Activated CD8-positive, alpha-beta T cell treated with anti-CD3 and anti-CD28 coated beads, Interleukin-2, amount 10 ng/mL, durations not matched to agents 7 days and 5 days (primary cell): ENCODE measurements around the gene DLAT. TPM values are rescaled to one million over a fixed set of nuclear protein-coding genes. Genes with fewer than 3 reads are reported as not detected.
"Not testable (repeated sequence)": the region's sequence is repeated elsewhere in the genome, so short reads cannot be mapped to it uniquely, and the experiment has no call there.

Experiments
- ATAC-seq: fragments of 150-1000 bp; cut with Tn5 transposase; one replicate; pipeline ENCODE4 v1.10.0; 2021; ENCODE audit warnings: moderate library complexity
- CTCF ChIA-PET: fragments of 350-600 bp; sonication (Branson Sonifier 250); formaldehyde crosslinking; loops from one replicate; lab custom pipeline; 2021; ENCODE audit warnings: antibody characterized with exemption; lab: Charles Lee
- POLR2A ChIA-PET: fragments of 350-600 bp; sonication (Branson Sonifier 250); formaldehyde crosslinking; loops from one replicate; lab custom pipeline; 2021; ENCODE audit warnings: antibody characterized with exemption; lab: Charles Lee
- DNase-seq: peaks from one replicate; pipeline ENCODE4 v3.0.0-alpha.2; 2020
- H3K27ac Mint-ChIP-seq: one replicate; pipeline ENCODE4 v1.8.0; 2021; ENCODE audit warnings: mild to moderate bottlenecking, mixed read lengths
- H3K27me3 Mint-ChIP-seq: one replicate; pipeline ENCODE4 v1.8.0; 2021; ENCODE audit warnings: low read depth, mixed read lengths
- H3K36me3 Mint-ChIP-seq: one replicate; pipeline ENCODE4 v1.8.0; 2021; ENCODE audit warnings: low read depth, mixed read lengths
- H3K4me1 Mint-ChIP-seq: one replicate; pipeline ENCODE4 v1.8.0; 2021; ENCODE audit warnings: low read depth, mixed read lengths
- H3K4me3 Mint-ChIP-seq: one replicate; pipeline ENCODE4 v1.8.0; 2021; ENCODE audit warnings: mild to moderate bottlenecking, mixed read lengths
- H3K9me3 Mint-ChIP-seq: one replicate; pipeline ENCODE4 v1.8.0; 2022; ENCODE audit warnings: mixed read lengths; ENCODE audit not compliant: insufficient read depth
- total RNA-seq, 2 experiments: library from RNA; stranded (reverse); gene quantifications; one replicate each; pipeline ENCODE4 v1.2.3, GENCODE V29; 2021

The DLAT gene
- total RNA-seq, 2 experiments from 2014 or later, result 35.4 to 36.7 TPM

DNA sequence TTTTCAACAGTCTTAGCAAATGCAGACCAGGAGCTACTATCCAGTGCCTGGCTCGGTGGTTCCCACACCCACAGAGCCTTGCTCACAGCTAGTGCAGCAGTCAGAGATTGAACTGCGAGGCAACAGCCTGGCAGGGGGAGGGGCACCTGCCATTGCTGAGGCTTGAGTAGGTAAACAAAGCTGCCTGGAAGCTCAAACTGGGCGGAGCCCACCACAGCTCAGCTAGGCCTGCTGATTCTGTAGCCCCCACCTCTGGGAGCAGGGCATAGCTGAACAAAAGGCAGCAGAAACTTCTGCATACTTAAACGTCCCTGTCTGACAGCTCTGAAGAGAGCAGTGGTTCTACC, 19.1 kb upstream of the DLAT start:
- CTCF ChIA-PET, result interaction anchor here (0.6 to 0.9 kb wide), 2 partner anchors 24 to 217 kb away, joined by 3 read pairs; no protein-coding TSS in a partner anchor
- H3K36me3 Mint-ChIP-seq, POLR2A ChIA-PET, H3K27ac Mint-ChIP-seq, DNase-seq, H3K9me3 Mint-ChIP-seq, H3K4me3 Mint-ChIP-seq, ATAC-seq, H3K4me1 Mint-ChIP-seq: not testable (repeated sequence)
- H3K27me3 Mint-ChIP-seq, result peaks cover 30% of the 10 kb centered on the region

DNA sequence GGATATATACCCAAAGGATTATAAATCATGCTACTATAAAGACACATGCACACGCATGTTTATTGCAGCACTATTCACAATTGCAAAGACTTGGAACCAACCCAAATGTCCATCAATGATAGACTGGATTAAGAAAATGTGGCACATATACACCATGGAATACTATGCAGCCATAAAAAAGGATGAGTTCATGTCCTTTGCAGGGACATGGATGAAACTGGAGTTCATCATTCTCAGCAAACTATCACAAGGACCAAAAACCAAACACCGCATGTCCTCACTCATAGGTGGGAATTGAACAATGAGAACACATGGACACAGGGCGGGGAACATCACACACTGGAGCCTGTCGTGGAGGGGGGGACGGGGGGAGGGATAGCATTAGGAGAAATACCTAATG, 13.8 kb upstream of the DLAT start:
- ATAC-seq, H3K27ac Mint-ChIP-seq, H3K36me3 Mint-ChIP-seq, DNase-seq, H3K4me3 Mint-ChIP-seq, H3K9me3 Mint-ChIP-seq, POLR2A ChIA-PET, H3K4me1 Mint-ChIP-seq, CTCF ChIA-PET: not testable (repeated sequence)
- H3K27me3 Mint-ChIP-seq, result peaks cover 35% of the 10 kb centered on the region

DNA sequence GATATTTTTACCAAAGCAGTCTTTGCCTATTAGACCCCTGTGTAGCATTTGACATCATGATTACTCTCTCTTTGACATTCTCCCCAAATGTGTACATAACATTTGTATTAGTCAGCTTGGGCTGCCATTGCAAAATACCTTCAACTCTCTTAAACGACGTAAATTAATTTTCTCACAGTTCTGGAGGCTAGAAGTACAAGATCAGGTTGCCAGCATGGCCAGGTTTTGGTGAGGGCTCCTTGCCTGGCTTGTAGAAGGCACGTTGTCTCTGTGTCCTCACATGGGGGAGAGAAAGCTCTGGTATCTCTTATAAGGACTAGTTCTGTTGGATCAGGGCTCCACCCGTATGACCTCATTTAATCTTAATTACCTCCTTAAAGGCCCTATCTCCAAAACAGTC, 12.3 kb upstream of the DLAT start:
- ATAC-seq, result no peak
- H3K4me3 Mint-ChIP-seq, result no peak overlapping the region
- CTCF ChIA-PET, result no interaction called here
- H3K27me3 Mint-ChIP-seq, result peaks cover 27% of the 10 kb centered on the region
- DNase-seq, result no peak
- POLR2A ChIA-PET, result no interaction called here
- peaks cover 3% of the 10 kb centered on the region for H3K36me3 Mint-ChIP-seq
- H3K27ac Mint-ChIP-seq, result no peak overlapping the region
- no peaks in the 10 kb centered on the region for H3K4me1 Mint-ChIP-seq
- H3K9me3 Mint-ChIP-seq, result no peaks in the 10 kb centered on the region

DNA sequence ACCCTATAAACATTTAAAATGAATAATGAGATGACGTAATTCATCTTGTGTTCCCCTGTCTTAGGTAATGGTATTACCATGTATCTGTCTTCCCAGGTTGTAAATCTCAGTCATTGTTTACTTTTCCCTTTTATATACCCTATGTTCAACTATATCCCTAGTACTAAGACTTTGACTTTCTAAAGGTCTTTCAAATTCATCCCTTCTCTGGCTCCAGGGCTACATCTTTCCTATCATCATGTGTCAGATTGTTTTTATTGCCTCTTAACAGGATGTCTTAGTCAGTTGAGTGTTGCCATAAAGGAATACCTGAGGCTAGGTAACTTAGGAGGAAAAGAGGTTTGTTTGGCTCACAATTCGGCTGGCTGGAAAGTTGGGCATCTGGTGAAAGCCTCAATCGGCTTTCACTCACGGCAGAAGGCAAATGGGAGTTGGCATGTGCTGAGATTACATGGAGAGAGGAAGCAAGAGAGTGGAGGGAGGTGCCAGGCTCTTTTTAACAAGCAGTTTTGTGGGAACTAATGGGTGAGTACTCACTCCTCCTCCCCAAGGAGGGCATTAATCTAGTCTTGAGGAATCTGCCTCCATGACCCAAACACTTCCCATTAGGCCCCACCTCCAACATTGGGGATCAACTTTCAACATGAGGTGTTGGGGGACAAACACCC, 11.6 kb upstream of the DLAT start:
- H3K4me3 Mint-ChIP-seq, result no peak overlapping the region

DNA sequence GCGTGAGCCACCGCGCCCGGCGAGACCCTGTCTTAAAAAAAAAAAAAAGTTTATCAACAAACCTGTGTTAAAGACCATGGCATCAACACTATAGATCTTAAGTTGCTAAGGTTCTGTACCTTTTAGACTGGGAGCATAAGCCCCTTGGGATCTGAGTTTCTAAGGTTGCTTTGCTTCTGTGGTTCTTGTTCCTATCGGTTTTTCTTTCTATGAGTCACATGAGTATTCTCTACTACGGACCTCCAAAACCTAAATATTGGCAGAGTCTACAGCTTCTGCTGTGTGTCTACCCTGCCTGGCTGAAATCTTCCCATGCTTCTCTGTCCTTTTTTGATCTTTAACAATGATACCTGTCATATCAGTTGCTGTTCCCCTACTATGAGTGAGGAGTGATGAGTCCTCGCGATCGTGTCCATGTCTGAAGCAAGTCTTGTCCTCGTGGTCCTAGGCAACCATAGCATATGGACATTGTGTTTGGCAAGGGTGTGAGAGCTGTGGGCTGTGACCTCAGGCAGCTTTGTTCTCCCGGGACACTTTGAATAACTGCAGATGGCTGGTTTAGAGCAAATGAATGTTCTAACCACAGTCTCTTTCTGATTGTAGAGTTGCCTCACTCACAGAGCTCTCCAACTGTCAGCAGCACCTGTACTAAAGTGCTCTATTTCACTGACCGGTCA, 9.0 kb upstream of the DLAT start:
- H3K36me3 Mint-ChIP-seq, result peaks cover under 1% of the 10 kb centered on the region

More for the DNA sequence above, 11.6 kb upstream of the DLAT start:
- POLR2A ChIA-PET, result no interaction called here
- CTCF ChIA-PET, result interaction anchor here (1.0 kb wide), 1 partner anchor 10 kb away, joined by 3 read pairs; no protein-coding TSS in a partner anchor
- Mint-ChIP-seq H3K4me1 (no peaks in the 10 kb centered on the region), H3K27ac (no peak overlapping the region), H3K27me3 (peaks cover 22% of the 10 kb centered on the region), H3K9me3 (no peaks in the 10 kb centered on the region), H3K36me3 (peaks cover 3% of the 10 kb centered on the region)
- DNase-seq (no peak), ATAC-seq (no peak)

DNA sequence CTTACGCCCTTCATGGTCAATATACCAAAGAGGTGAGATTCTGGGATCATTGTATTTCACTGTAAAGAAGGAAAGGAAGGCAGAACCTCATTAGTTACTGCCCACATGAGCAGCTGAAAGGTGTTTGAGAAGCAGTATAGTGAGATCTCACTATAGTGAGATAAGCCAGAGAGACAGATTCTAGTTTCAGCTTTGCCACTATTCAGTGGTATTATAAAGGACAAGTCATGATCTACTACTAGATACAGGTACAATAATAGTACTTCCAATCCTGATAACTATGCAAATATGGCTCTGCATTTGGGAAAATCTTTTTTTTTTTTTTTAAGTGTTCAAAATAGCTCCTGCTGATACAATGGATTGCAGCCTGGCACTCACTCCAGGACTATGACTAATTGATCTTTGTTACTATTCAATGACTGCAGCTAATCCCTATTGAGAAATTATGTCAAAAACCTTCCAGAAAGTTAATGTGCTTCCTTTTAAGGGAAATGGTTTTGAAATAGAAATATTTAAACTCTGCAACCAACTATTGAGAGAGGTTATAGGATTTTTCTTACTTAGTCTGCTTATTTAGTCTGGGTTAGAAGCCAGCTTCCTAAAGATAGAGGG, 8.3 kb upstream of the DLAT start:
- CTCF ChIA-PET, result interaction anchor here (1.2 kb wide), 1 partner anchor 78 kb away, joined by 4 read pairs; no protein-coding TSS in a partner anchor
- Mint-ChIP-seq H3K4me3 (no peak overlapping the region), H3K27me3 (peaks cover 3% of the 10 kb centered on the region), H3K9me3 (no peaks in the 10 kb centered on the region), H3K4me1 (no peaks in the 10 kb centered on the region), H3K36me3 (no peaks in the 10 kb centered on the region), H3K27ac (no peak overlapping the region)
- ATAC-seq (no peak), DNase-seq (no peak)
- POLR2A ChIA-PET, result no interaction called here

More for the DNA sequence above, 9.0 kb upstream of the DLAT start:
- POLR2A ChIA-PET, result no interaction called here
- H3K27ac Mint-ChIP-seq, result no peak overlapping the region
- no peak overlapping the region for H3K4me3 Mint-ChIP-seq
- CTCF ChIA-PET, result interaction anchor here (1.2 kb wide), 1 partner anchor 78 kb away, joined by 4 read pairs; no protein-coding TSS in a partner anchor
- no peak for DNase-seq
- ATAC-seq, result no peak
- no peaks in the 10 kb centered on the region for H3K4me1 Mint-ChIP-seq
- no peaks in the 10 kb centered on the region for H3K9me3 Mint-ChIP-seq
- peaks cover 3% of the 10 kb centered on the region for H3K27me3 Mint-ChIP-seq

DNA sequence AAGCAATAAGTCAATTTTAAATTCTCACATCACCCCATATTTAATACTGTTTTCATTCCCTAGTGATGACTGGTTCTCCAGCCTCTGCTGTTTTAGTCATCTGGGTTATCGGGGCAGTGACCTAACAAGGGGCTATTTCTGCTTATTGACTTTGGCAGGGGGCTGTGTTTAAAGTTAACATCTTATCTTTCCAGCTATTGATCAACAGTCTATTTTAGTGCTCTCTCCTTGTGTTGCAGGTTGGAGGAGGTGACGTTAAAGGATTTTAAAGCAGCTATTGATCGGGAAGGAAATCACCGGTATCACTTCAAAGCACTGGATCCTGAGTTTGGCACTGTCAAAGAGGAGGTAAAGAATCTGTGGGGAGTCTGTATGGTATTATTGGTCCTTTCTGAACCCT, 7.7 kb upstream of the DLAT start:
- ChIA-PET POLR2A (no interaction called here), CTCF (no interaction called here)
- Mint-ChIP-seq H3K36me3 (no peaks in the 10 kb centered on the region), H3K4me1 (peaks cover under 1% of the 10 kb centered on the region), H3K4me3 (no peak overlapping the region), H3K27ac (no peak overlapping the region), H3K27me3 (peaks cover 3% of the 10 kb centered on the region), H3K9me3 (no peaks in the 10 kb centered on the region)
- DNase-seq (no peak), ATAC-seq (no peak)

DNA sequence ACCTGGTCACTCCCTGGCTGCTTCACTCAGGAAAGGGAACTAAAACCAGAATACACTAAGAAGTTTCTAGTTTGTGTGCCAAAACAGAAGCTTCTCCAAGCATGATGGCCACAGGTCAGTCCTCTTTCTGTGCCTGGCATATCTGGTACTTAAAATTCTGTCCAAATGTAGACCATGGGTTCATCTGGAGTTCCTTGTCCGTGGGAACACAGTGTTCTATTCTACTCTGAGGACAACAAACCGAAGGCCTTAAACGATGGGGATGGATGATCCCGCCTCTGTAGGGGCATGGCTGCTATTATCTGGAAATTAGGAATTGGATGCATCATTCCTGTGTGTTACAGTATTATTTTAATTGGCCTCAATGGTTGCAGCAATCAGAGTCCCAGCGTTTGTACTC, 6.1 kb upstream of the DLAT start:
- no peak overlapping the region for H3K27ac Mint-ChIP-seq
- ATAC-seq, result no peak
- H3K9me3 Mint-ChIP-seq, result no peaks in the 10 kb centered on the region
- DNase-seq, result no peak
- no peaks in the 10 kb centered on the region for H3K27me3 Mint-ChIP-seq
- peaks cover 5% of the 10 kb centered on the region for H3K36me3 Mint-ChIP-seq
- peaks cover 10% of the 10 kb centered on the region for H3K4me1 Mint-ChIP-seq
- ChIA-PET CTCF (no interaction called here), POLR2A (no interaction called here)
- H3K4me3 Mint-ChIP-seq, result no peak overlapping the region

DNA sequence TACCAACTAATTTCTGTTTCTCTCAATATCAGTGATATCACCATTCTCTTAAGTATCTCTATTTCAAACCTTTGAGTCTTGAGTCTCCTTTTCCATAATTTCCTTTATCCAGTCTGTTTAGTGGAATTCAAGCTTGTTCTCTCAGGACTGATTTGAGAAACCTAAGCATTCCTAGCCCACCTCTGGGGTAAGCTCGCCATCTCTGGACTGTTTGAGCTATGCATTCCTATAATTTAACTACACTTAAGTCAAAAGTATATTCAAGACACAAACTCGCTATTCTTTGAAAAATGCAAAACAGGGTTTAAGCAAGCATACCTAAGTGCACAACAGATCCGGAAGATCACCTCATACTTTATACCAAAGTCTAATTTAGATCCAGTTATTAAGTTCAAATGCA, 2.1 kb upstream of the DLAT start:
- Mint-ChIP-seq H3K9me3 (no peaks in the 10 kb centered on the region), H3K27me3 (no peaks in the 10 kb centered on the region), H3K4me1 (peaks cover 21% of the 10 kb centered on the region), H3K4me3 (no peak overlapping the region), H3K36me3 (peaks cover 12% of the 10 kb centered on the region), H3K27ac (no peak overlapping the region)
- CTCF ChIA-PET, result interaction anchor here (1.1 kb wide), 2 partner anchors 18 to 96 kb away, joined by 3 to 5 read pairs; no protein-coding TSS in a partner anchor
- ATAC-seq, result no peak
- DNase-seq, result no peak
- POLR2A ChIA-PET, result no interaction called here

DNA sequence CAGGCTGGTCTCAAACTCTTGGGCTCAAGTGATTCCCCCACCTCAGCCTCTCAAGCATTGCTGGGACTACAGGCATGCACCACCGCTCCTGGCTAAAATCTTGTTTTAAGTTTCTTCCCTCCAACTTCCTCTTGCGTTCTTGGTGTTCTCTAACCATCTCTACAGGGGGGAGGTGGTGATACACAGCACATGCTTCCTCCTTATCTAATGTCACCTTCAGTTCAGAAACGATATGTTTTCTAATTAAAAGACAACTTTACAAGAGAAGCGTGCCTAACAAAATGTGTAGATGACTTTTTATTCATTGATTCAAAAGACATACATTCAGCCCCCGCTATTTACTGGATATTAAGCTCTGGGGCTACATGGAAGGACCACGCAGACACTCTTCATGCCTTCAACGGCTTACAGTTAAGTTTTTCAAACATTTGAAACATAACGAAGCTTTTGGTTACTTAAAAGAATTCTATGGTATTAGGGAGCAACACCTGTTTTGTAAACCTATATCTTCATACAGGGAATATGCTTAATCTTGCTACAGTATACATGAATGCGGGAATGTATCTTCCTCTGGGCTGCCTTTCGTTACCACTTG, 933 bp upstream of the DLAT start:
- Mint-ChIP-seq H3K36me3 (peaks cover 21% of the 10 kb centered on the region), H3K4me1 (peaks cover 24% of the 10 kb centered on the region), H3K4me3 (peak overlapping the region; percentile 99), H3K9me3 (no peaks in the 10 kb centered on the region), H3K27me3 (no peaks in the 10 kb centered on the region), H3K27ac (peak overlapping the region; percentile 99)
- POLR2A ChIA-PET, result interaction anchor here (1.0 kb wide), 2 partner anchors 15 to 98 kb away, joined by 3 read pairs; no protein-coding TSS in a partner anchor
- ATAC-seq, result peak; percentile 13
- DNase-seq, result peak; percentile 24
- CTCF ChIA-PET, result interaction anchor here (0.7 to 1.2 kb wide), 3 partner anchors 86 to 604 kb away, joined by 3 to 4 read pairs (median 3); no protein-coding TSS in a partner anchor

DNA sequence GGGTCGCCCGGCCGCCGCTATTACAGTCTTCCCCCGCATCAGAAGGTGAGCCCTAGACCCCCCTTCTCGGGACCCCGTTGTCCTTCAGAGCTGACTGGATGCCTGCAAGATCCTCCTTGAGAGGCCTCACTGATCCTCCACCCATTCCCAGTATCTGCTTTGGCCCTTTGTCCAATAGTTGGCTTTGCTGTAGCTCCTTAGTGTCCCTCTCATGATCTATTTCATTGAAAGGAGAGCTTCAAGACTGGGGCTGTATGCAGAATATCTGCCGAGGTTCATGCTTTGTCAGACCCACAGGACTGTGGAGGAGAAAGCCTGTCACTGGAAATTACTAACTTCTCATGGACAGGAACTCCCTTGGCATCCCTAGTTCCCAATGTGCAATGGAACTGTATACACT, 499 bp downstream of the DLAT start:
- H3K36me3 Mint-ChIP-seq, result peaks cover 32% of the 10 kb centered on the region
- peak overlapping the region; percentile 99 for H3K4me3 Mint-ChIP-seq
- H3K27ac Mint-ChIP-seq, result peak overlapping the region; percentile 99
- DNase-seq (peak; percentile 23), ATAC-seq (peak; percentile 2)
- no peaks in the 10 kb centered on the region for H3K27me3 Mint-ChIP-seq
- ChIA-PET POLR2A (no interaction called here), CTCF (interaction anchor here (0.5 to 0.6 kb wide), 2 partner anchors 11 to 57 kb away, joined by 3 read pairs; no protein-coding TSS in a partner anchor)
- H3K9me3 Mint-ChIP-seq, result no peaks in the 10 kb centered on the region
- H3K4me1 Mint-ChIP-seq, result peaks cover 24% of the 10 kb centered on the region
